ENCODE results near the gene C16orf78.
"Not testable (repeated sequence)": the region's sequence is repeated elsewhere in the genome, so short reads cannot be mapped to it uniquely, and the experiment has no call there.

The C16orf78 gene

DNA sequence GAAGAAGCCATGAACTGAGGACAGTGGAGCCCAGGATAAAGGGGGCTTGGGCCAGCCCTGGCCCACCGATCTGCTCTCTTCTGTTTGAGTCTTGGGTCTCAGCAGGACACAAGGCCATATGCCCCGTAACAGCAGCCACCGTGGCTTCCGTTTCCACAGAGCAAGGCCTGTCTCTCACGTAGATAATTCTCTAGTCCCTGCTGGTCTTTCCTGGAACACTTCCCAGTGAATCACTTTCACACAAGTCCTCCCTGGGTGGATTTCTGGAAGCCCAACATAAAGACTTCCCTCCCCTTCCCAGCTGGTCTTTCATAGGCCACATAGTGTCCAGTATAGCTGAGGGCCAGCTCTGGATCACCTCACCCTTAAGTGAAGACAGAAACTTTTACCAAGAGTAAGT is 19.9 kb upstream of the C16orf78 start:
- no peak for DNase-seq (ENCODE audit: extremely low spot score)
- ChIA-PET POLR2A (no interaction called here), CTCF (interaction anchor here (2.5 to 4.6 kb wide), 2 partner anchors 15 to 667 kb away, joined by 7 to 26 read pairs; no protein-coding TSS in a partner anchor)
- TF ChIP-seq, protein P1, sequence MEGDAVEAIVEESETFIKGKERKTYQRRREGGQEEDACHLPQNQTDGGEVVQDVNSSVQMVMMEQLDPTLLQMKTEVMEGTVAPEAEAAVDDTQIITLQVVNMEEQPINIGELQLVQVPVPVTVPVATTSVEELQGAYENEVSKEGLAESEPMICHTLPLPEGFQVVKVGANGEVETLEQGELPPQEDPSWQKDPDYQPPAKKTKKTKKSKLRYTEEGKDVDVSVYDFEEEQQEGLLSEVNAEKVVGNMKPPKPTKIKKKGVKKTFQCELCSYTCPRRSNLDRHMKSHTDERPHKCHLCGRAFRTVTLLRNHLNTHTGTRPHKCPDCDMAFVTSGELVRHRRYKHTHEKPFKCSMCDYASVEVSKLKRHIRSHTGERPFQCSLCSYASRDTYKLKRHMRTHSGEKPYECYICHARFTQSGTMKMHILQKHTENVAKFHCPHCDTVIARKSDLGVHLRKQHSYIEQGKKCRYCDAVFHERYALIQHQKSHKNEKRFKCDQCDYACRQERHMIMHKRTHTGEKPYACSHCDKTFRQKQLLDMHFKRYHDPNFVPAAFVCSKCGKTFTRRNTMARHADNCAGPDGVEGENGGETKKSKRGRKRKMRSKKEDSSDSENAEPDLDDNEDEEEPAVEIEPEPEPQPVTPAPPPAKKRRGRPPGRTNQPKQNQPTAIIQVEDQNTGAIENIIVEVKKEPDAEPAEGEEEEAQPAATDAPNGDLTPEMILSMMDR (IDR thresholded peaks at IDR 0.05; ENCODE audit: control extremely low read depth, extremely low read depth, low read depth, missing control alignments): no peak

DNA sequence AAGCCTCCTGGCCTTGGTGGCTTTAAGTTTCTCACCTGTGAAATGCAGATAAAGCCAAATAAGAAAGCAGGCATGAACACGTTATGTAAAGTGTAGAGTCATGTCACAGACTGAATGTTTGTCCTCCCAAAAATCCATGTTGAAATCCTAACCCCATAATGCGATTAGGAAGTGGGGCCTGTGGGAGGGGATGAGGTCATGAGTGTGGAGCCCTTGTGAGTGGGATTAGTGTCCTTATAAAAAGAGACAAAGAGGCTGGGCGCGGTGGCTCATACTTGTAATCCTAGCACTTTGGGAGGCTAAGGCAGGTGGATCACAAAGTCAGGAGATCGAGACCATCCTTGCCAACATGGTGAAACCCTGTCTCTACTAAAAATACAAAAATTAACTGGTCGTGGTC is 19.5 kb upstream of the C16orf78 start:
- ChIA-PET CTCF (interaction anchor here (4.6 kb wide), 1 partner anchor 668 kb away, joined by 26 read pairs; no protein-coding TSS in a partner anchor), POLR2A (no interaction called here)
- TF ChIP-seq, protein P1 (IDR thresholded peaks at IDR 0.05; ENCODE audit: control extremely low read depth, extremely low read depth, low read depth, missing control alignments): no peak
- no peak for DNase-seq (ENCODE audit: extremely low spot score)

DNA sequence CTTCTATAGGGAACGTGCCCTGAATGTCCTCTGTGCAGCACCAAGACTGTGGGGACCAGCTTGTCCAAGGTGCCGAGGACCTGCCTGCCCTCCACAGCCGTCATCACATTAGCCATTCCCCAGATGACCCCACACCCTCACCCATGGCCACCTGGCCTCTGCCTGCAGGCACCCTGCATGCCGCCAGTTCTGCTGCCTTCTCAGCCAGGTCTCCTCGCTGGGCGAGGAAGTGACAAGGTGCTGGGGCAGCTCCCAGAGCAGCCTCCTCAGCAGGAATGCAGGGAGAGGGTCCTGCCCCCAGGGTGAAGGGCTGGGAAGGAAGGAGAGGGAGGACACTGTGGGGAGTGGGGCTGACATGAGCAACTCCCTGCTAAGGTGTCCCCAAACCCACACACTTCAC is 18.6 kb upstream of the C16orf78 start:
- CTCF ChIA-PET: interaction anchor here (4.6 kb wide), 1 partner anchor 669 kb away, joined by 26 read pairs; no protein-coding TSS in a partner anchor

DNA sequence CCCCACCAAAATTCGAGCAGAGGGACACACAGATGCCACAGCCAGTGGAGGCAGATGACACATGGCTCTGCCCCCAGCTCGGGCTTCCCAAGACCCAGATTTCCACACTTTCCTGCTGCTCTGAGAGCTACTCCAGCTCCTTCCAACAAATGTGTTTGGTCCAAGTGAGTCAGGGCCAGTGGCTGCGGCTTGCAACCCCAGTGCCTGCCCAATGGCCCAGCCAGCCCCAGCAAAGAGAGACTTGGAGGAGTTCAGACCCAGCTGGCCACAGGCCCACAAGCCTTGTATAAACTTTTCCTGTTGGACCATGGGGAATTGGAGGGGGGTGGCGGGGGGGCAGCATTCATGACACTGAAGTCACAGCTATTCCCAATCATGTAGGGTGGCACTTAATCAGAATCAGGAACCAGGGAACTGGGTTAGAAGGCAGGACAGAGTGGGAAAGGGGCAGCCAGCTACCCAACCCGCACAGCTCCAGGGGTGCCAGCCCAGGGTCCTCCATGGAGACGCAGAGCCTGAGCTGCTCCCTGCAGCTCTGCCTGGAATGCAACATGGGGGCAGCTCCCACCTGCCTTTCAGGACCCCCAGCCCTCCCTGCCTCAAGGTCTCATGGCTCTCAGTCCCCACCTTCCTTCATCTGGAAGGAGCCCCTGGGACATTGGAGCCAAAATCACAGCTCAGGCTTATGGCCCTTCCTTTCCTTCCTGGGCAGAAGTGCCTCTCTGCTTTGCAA is 17.5 kb upstream of the C16orf78 start:
- TF ChIP-seq, protein P1 (IDR thresholded peaks at IDR 0.05; ENCODE audit: control extremely low read depth, extremely low read depth, low read depth, missing control alignments): no peak
- ChIA-PET POLR2A (no interaction called here), CTCF (interaction anchor here (1.0 to 1.8 kb wide), 4 partner anchors 9 to 502 kb away, joined by 3 to 5 read pairs (median 4); no protein-coding TSS in a partner anchor)
- DNase-seq (ENCODE audit: extremely low spot score): no peak

More for the DNA sequence above, 18.6 kb upstream of the C16orf78 start:
- POLR2A ChIA-PET: no interaction called here
- TF ChIP-seq, protein P1 (IDR thresholded peaks at IDR 0.05; ENCODE audit: control extremely low read depth, extremely low read depth, low read depth, missing control alignments): no peak
- DNase-seq (ENCODE audit: extremely low spot score): no peak

DNA sequence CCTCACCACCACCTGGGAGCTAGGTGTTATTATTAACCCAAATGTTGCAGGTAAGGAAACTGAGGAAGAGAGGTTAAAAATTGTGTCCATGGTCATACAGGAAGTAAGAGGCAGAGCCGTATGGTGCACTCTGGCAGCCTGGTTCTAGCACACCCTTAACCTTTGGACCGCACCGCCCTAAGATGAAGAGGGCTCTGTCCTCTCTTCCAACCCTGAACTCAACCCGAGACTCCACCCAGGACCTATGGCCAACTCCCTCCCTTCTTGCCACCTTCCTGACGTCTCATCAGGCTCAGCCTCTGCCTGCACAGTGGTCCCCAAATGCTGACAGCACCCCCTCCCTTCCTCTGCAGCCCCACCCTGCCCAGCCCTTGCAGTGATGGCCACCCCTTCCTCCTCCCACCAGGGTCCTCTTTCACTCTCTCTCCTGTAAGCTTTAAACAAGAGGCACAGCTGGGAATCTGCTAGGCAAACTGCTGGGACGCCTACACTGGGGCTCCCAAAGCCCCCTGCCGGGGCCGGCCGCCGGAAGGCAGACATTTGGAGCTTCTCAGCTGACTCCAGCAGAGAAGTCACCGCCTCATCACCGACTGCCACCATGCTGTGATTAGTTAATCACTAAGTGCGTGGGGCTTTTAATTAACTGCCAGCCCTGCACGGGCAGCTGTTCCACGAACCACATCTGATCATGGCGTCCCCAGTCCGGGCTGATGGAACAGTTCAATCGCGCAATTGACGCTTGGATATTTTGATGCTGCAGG is 16.7 kb upstream of the C16orf78 start:
- ChIA-PET POLR2A (no interaction called here), CTCF (interaction anchor here (1.0 to 1.8 kb wide), 6 partner anchors 8 to 501 kb away, joined by 3 to 5 read pairs (median 4); no protein-coding TSS in a partner anchor)
- no peak for DNase-seq (ENCODE audit: extremely low spot score)
- TF ChIP-seq, protein P1 (IDR thresholded peaks at IDR 0.05; ENCODE audit: control extremely low read depth, extremely low read depth, low read depth, missing control alignments): no peak

DNA sequence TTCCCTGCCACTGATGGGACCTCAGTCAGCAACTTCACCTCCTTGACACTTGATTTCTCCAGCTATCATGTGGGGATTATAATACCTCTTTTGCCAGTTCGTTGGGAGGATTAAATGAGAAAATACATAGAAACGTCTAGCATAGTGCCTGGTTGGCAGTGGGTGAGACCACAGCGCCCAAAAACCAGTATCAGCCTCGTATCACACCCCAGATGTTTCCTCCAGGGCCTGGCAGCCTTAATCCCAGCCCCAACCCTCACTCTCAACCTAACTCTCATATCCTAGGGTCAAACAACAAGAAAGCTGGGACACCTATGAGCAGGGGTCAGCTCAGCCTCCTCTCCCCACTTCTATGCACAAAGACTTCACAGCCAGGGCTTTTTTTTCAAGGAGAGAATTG is 14.0 kb upstream of the C16orf78 start:
- TF ChIP-seq, protein P1 (IDR thresholded peaks at IDR 0.05; ENCODE audit: control extremely low read depth, extremely low read depth, low read depth, missing control alignments): no peak
- no peak for DNase-seq (ENCODE audit: extremely low spot score)
- ChIA-PET POLR2A (no interaction called here), CTCF (interaction anchor here (1.6 to 1.8 kb wide), 3 partner anchors 8 to 13 kb away, joined by 4 to 10 read pairs (median 5); no protein-coding TSS in a partner anchor)

DNA sequence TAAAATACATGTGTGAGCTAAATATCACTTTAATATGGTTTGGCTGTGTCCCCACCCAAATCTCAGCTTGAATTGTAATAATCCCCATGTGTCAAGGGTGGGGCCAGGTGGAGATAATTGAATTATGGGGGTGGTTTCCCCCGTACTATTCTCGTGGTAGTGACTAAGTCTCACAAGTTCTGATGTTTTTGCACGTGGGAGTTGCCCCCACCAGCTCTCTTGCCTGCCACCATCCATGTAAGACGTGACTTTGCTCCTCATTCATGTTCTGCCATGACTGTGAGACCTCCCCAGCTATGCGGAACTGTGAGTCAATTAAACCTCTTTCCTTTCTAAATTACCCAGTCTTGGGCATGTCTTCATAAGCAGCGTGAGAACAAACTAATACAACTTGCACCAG is 11.9 kb upstream of the C16orf78 start:
- DNase-seq (ENCODE audit: extremely low spot score); POLR2A ChIA-PET; CTCF ChIA-PET: not testable (repeated sequence)

Data from GM10248 (cell line).